Dendritic cell treated with granulocyte-macrophage colony-stimulating factor and Interleukin-4, amounts not matched to agents 40 ng/mL and 50 ng/mL, for 4 days (primary cell): ENCODE data around the gene CCDC117.
A peak's percentile ranks its signal among the peaks of the same experiment; 100 is the strongest.
"Not testable (repeated sequence)": the region's sequence is repeated elsewhere in the genome, so short reads cannot be mapped to it uniquely, and the experiment has no call there.

Experiments used
- H3K27ac Mint-ChIP-seq: one replicate; pipeline ENCODE4 v1.8.0; 2022; ENCODE audit warnings: mild to moderate bottlenecking, mixed read lengths
- H3K27me3 Mint-ChIP-seq: one replicate; pipeline ENCODE4 v1.8.0; 2022; ENCODE audit warnings: mild to moderate bottlenecking, mixed read lengths
- H3K36me3 Mint-ChIP-seq: one replicate; pipeline ENCODE4 v1.8.0; 2022; ENCODE audit warnings: low read depth, mixed read lengths
- H3K4me1 Mint-ChIP-seq: one replicate; pipeline ENCODE4 v1.8.0; 2022; ENCODE audit warnings: low read depth, mixed read lengths
- H3K4me3 Mint-ChIP-seq: one replicate; pipeline ENCODE4 v1.8.0; 2022; ENCODE audit warnings: mild to moderate bottlenecking, moderate library complexity, mixed read lengths
- H3K9me3 Mint-ChIP-seq: one replicate; pipeline ENCODE4 v1.8.0; 2022; ENCODE audit warnings: mixed read lengths
- intact Hi-C: fragments of 100-400 bp; cut with micrococcal nuclease; formaldehyde crosslinking; loops from one replicate; pipeline ENCODE4 v1.15.0; 2022

Gene CCDC117

GRCh38 chr22:28801845-28802594 lies 29.5 kb downstream of the CCDC117 start:
- Mint-ChIP-seq H3K9me3 (no peaks in the 10 kb centered on the region), H3K36me3 (peaks cover 46% of the 10 kb centered on the region), H3K27ac (peak overlapping the region; percentile 100), H3K4me3 (peak overlapping the region; percentile 74), H3K27me3 (no peaks in the 10 kb centered on the region), H3K4me1 (peaks cover 34% of the 10 kb centered on the region)
- intact Hi-C loops, result loop anchor here (1.0 to 10.0 kb wide), 2 partner anchors 8 to 57 kb away; partner anchors contain the start of genes CHEK2 and HSCB

DNA sequence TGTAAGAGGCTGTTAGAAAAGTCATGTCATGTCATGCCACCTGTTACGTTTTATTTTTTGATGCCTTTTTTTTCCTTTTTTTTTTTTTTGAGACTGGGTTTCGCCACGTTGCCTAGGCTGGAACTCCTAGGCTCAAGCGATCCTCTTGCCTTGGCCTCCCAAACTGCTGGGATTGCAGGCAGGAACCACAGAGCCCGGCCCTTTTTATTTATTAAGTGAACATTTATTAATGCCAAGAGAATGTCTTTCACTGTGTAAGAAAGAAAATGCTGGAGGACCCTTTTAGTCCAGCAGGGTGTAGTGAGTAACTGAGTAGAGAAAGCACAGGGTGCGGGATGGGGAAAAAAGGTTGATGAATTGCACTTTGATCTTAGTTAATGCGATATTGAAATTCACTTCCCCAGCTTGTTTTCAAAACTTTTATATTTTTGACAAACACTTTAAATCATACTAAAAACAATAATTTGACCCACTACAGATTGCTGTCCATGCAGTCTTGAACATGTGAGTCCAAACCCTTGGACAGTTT lies 30.2 kb downstream of the CCDC117 start:
- intact Hi-C loops, result loop anchor here (1.0 to 10.0 kb wide), 2 partner anchors 8 to 58 kb away; partner anchors contain the start of genes CHEK2 and HSCB
- H3K36me3 Mint-ChIP-seq, result peaks cover 40% of the 10 kb centered on the region

DNA sequence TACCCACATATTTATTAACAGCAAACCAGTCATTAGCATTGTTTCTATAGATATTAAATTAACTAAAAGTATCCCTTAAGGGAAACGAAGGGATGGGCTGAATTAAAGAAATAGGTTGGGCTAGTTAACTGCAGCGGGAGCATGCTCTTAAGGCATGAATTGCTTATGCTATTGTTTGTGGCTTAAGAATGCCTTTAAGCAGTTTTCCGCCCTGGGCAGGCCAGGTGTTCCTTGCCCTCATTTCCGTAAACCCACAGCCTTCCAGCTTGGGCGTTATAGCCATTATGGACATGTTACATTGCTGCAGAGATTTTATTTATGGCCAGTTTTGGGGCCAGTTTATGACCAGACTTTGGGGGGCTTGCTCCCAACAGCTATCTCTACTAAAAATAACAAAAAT lies 32.9 kb downstream of the CCDC117 start:
- intact Hi-C loops, result loop anchor here (10.0 kb wide), 1 partner anchor 61 kb away; the partner anchor contains the start of genes CHEK2 and HSCB
- H3K4me1 Mint-ChIP-seq, result peaks cover 45% of the 10 kb centered on the region
- peaks cover 12% of the 10 kb centered on the region for H3K36me3 Mint-ChIP-seq
- H3K27me3 Mint-ChIP-seq, H3K9me3 Mint-ChIP-seq, H3K4me3 Mint-ChIP-seq: not testable (repeated sequence)
- H3K27ac Mint-ChIP-seq, result peak overlapping the region; percentile 66

More for the DNA sequence above, 30.2 kb downstream of the CCDC117 start:
- no peaks in the 10 kb centered on the region for H3K27me3 Mint-ChIP-seq
- H3K27ac Mint-ChIP-seq, result peak overlapping the region; percentile 100
- peak overlapping the region; percentile 74 for H3K4me3 Mint-ChIP-seq
- H3K4me1 Mint-ChIP-seq, result peaks cover 32% of the 10 kb centered on the region
- no peaks in the 10 kb centered on the region for H3K9me3 Mint-ChIP-seq

GRCh38 chr22:28808716-28809355 lies 36.3 kb downstream of the CCDC117 start:
- intact Hi-C loops, result loop anchor here (10.0 kb wide), 1 partner anchor 64 kb away; the partner anchor contains the start of genes CHEK2 and HSCB
- Mint-ChIP-seq H3K4me1 (peaks cover 56% of the 10 kb centered on the region), H3K27ac (peak overlapping the region; percentile 70), H3K9me3 (no peaks in the 10 kb centered on the region), H3K27me3 (no peaks in the 10 kb centered on the region), H3K36me3 (peaks cover 6% of the 10 kb centered on the region), H3K4me3 (no peak overlapping the region)

DNA sequence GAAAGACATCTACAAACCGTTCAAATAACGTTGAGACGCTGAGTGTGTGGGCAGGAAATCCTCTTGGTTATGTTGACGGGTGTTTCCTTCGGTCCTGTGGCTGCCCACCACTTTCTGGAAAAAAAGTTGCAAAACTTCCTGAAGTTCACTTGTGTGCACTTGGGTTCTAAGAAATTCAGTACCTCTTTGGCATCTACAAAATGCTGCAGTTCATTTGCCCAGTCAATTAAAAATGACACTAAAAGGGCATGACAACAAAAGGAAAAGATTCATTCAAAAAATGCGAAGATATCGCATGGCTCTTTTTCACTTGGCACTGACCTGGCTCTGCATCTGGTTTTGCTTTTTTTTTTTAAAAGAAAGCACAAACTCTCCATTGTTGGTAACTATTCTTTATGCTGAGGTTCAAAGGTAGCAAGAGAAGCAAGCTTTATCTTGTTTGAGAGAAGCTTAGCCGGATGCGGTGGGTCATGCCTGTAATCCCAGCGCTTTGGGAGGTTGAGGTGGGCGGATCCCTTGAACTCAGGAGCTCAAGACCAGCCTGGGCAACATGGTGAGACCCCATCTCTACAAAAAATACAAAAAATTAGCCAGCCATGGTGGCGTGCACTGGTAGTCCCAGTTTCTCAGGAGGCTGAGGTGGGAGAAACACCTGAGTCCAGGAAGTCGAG lies 38.5 kb downstream of the CCDC117 start:
- no peaks in the 10 kb centered on the region for H3K27me3 Mint-ChIP-seq
- H3K9me3 Mint-ChIP-seq, result no peaks in the 10 kb centered on the region
- H3K4me1 Mint-ChIP-seq, result peaks cover 69% of the 10 kb centered on the region
- H3K4me3 Mint-ChIP-seq, result peak overlapping the region; percentile 63
- no peaks in the 10 kb centered on the region for H3K36me3 Mint-ChIP-seq
- peak overlapping the region; percentile 91 for H3K27ac Mint-ChIP-seq
- intact Hi-C loops, result loop anchor here (1.0 kb wide), 1 partner anchor 9 kb away; no protein-coding TSS in a partner anchor

GRCh38 chr22:28812516-28812915 lies 40.0 kb downstream of the CCDC117 start:
- no peaks in the 10 kb centered on the region for H3K27me3 Mint-ChIP-seq
- intact Hi-C loops, result no loop called here
- no peak overlapping the region for H3K4me3 Mint-ChIP-seq
- H3K27ac Mint-ChIP-seq, result peak overlapping the region; percentile 91
- H3K9me3 Mint-ChIP-seq, result no peaks in the 10 kb centered on the region
- H3K4me1 Mint-ChIP-seq, result peaks cover 70% of the 10 kb centered on the region
- no peaks in the 10 kb centered on the region for H3K36me3 Mint-ChIP-seq

DNA sequence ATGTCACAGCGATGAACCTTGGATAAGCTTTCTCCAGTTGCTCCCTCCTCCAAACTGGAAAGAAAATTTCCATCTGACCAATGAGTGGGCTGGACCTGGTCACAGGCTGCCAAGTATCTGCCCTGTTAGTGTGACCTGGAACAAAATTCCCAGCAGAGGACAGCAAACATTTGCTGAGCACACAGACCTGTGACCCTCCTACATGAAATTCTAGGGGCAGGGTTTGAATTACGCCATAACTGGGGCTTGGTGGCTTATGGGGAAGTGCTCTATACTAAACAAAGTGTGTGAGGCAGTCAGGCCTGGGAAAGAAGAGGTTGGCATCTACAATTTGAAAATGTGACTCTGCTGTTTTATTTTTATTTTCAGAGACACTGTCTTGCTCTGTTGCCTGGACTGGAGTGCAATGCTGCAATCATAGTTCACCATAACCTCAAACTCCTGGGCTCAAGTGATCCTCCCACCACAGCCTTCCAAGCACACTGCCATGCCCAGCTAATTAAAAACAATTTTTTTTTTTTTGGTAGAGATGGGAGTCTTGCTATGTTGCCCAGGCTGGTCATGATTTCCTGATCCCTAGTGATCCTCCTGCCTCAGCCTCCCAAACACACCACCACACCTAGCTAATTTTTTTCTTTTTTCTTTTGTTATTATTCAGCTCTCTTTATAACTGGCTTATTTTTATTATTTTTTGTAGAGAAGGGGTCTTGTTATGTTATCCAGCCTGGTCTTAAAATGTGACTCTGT lies 41.5 kb downstream of the CCDC117 start:
- Mint-ChIP-seq H3K27ac (peak overlapping the region; percentile 91), H3K4me1 (peaks cover 70% of the 10 kb centered on the region), H3K27me3 (no peaks in the 10 kb centered on the region), H3K9me3 (no peaks in the 10 kb centered on the region), H3K36me3 (peaks cover 6% of the 10 kb centered on the region), H3K4me3 (no peak overlapping the region)
- intact Hi-C loops, result no loop called here

DNA sequence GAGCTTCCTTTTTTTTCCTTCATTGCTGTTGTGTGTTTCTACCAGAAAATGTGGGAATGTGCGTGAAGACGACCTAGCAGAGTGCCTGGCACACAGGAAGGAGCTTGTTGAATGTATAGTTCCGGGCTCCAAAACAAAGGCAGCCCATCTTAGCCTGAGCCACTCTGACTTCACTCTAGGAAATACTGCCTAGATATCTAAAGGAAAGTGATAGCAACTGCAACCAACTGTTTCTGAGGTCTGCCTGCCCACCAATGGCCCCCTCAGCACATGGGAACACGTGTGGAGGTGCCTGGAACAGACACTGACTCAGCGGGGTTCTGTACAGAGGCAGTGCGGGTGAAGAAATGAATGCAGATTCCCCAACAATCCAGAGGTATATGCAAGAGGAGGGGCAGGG lies 42.6 kb downstream of the CCDC117 start:
- intact Hi-C loops, result no loop called here
- Mint-ChIP-seq H3K4me3 (no peak overlapping the region), H3K36me3 (peaks cover 6% of the 10 kb centered on the region), H3K27me3 (no peaks in the 10 kb centered on the region), H3K27ac (peak overlapping the region; percentile 91), H3K4me1 (peaks cover 63% of the 10 kb centered on the region), H3K9me3 (no peaks in the 10 kb centered on the region)

- Mint-ChIP-seq H3K27me3 (no peaks in the 10 kb centered on the region), H3K4me3 (no peak overlapping the region), H3K27ac (no peak overlapping the region), H3K9me3 (no peaks in the 10 kb centered on the region), H3K4me1 (peaks cover 60% of the 10 kb centered on the region), H3K36me3 (peaks cover 6% of the 10 kb centered on the region)
- intact Hi-C loops, result no loop called here
These were observed 43.2 kb downstream of the CCDC117 start for GRCh38 chr22:28815729-28816128.

DNA sequence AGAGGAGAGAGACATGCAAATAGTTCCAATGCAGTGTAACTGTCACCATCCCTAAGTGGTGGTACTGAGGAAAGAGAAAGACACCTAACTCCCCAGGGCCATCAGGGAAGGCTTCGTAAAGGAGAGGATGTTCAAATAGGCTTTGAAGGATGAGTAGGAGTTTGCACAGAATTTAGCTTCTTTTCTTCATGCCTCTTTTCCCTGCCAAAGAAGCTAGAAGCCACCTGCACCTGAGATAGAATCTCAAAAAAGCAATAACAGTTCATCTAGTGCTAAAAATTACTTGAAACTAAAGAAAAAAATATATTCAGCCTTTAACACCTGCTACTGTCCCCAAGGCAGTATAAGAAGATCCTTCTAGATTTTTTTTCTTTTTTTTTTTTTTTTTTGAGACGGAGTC lies 44.6 kb downstream of the CCDC117 start:
- peaks cover 7% of the 10 kb centered on the region for H3K36me3 Mint-ChIP-seq
- intact Hi-C loops, result no loop called here

DNA sequence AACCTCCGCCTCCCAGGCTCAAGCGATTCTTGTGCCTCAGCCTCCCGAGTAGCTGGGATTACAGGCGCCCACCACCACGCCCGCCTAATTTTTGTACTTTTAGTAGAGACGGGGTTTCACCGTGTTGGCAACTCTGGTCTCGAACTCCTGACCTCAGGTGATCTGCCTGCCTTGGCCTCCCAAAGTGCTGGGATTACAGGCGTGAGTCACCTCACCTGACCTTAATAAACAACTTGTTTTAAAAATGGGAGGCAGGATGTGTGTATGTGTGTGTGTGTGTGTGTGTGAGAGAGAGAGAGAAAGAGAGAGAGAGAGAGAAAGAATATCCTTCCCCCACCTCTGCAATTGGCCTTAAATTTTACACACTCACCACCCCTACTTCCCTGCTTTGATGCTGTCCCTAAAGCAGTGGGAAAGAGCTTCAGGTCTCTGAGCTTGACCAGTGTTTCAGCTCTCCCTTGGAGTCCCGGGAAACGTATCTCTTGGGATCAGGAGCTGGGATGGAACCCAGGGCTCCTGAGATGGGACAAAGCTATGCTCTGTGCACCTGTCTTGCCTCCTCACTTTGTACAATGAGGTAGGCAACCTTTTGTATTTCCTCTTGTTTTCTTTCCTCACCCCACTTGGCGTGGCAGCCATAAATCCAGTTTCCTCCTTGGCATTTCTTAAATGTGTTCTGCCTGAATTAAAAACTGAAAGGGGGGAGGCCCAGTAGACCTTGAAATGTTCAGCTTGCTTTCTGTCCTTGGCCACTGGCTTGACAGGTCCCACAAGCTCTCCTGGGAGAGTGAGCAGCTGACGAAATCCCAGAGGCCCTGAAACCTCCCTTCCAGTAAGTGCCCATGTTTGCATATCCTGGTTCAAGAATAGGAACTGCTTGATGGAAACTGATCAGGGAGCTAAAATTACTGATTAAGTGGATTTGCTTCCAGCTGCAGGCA lies 45.7 kb downstream of the CCDC117 start:
- Mint-ChIP-seq H3K36me3 (peaks cover 14% of the 10 kb centered on the region), H3K27me3 (no peaks in the 10 kb centered on the region), H3K4me1 (peaks cover 43% of the 10 kb centered on the region), H3K9me3 (no peaks in the 10 kb centered on the region), H3K4me3 (peak overlapping the region; percentile 30), H3K27ac (peak overlapping the region; percentile 87)
- intact Hi-C loops, result no loop called here

More for the DNA sequence above, 44.6 kb downstream of the CCDC117 start:
- peaks cover 54% of the 10 kb centered on the region for H3K4me1 Mint-ChIP-seq
- H3K9me3 Mint-ChIP-seq, result no peaks in the 10 kb centered on the region
- H3K4me3 Mint-ChIP-seq, result no peak overlapping the region
- H3K27ac Mint-ChIP-seq, result no peak overlapping the region
- H3K27me3 Mint-ChIP-seq, result no peaks in the 10 kb centered on the region

- H3K4me1 Mint-ChIP-seq, result peaks cover 30% of the 10 kb centered on the region
- no peaks in the 10 kb centered on the region for H3K27me3 Mint-ChIP-seq
- no peaks in the 10 kb centered on the region for H3K9me3 Mint-ChIP-seq
- peaks cover 14% of the 10 kb centered on the region for H3K36me3 Mint-ChIP-seq
- intact Hi-C loops, result no loop called here
- no peak overlapping the region for H3K4me3 Mint-ChIP-seq
- H3K27ac Mint-ChIP-seq, result peak overlapping the region; percentile 39
These were observed 47.0 kb downstream of the CCDC117 start for GRCh38 chr22:28819253-28820096.
